GM23248 (cell line): ENCODE measurements around the gene SYNRG.

Experiments used
- EZH2 ChIP-seq: fragments of 200-600 bp; sonication (generic); IDR thresholded peaks from 2 replicates; pipeline ENCODE4 v1.6.1; 2018; ENCODE audit warnings: antibody characterized with exemption, mild to moderate bottlenecking; ENCODE audit not compliant: insufficient read depth, poor library complexity, severe bottlenecking
- EZH2phosphoT487 ChIP-seq: fragments of 200-600 bp; sonication (generic); IDR thresholded peaks from 2 replicates; pipeline ENCODE4 v1.6.1; 2018; ENCODE audit warnings: antibody characterized with exemption, moderate library complexity, mild to moderate bottlenecking, low read depth; ENCODE audit not compliant: insufficient read depth

GRCh38 chr17:37510056-37510455 lies 99.2 kb downstream of the SYNRG start:
- TF ChIP-seq EZH2 (no peak), EZH2phosphoT487 (no peak)
